GM18517 (cell line): ENCODE data around the gene ZDHHC14.

Source experiments
- ATAC-seq: cut with Tn5 transposase; IDR thresholded peaks from one replicate; pipeline ENCODE4 v1.9.1; 2021; ENCODE audit warnings: mild to moderate bottlenecking, moderate library complexity; ENCODE audit not compliant: unreplicated experiment

Gene ZDHHC14

GRCh38 chr6:157652601-157653363, 271.8 kb downstream of the ZDHHC14 start:
- ATAC-seq, result no peak

DNA sequence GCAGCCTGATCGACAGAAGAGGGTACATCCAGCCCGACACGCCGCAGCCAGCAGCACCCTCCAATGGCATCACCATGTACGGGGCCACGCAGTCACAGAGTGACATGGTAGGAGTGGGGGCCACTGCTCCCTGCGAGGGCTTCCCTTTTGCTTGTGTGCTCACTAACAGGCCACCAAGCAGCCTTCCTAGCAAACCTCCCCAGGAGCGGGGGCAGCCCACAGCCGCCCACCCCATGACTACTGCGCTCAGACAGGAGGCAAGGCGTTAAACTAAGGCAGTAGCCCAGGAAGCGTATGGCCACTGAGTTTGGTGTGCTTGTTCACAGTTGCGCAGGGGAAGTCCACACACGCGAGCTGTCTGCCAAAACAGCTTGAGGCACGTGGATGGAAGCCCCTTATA, 272.5 kb downstream of the ZDHHC14 start:
- no peak for ATAC-seq

DNA sequence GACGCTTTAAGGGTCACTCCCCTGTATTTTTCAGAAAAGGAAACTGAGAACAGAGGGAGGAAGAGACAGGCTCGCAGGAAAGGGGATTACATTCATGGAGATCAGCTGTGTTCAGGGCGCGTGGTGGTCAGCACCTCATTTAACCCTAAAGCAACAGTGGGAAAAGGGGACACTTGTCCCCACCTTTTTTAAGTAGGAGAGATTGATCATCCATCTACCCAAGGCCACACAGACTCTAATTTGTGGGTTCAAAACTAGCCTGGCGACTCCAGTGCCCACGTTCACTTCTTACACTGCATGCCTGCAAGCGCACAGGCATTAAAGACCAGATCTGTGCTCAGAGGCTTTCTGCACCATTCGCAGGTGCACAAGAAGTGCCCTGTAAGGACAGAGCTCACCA, 274.1 kb downstream of the ZDHHC14 start:
- no peak for ATAC-seq

DNA sequence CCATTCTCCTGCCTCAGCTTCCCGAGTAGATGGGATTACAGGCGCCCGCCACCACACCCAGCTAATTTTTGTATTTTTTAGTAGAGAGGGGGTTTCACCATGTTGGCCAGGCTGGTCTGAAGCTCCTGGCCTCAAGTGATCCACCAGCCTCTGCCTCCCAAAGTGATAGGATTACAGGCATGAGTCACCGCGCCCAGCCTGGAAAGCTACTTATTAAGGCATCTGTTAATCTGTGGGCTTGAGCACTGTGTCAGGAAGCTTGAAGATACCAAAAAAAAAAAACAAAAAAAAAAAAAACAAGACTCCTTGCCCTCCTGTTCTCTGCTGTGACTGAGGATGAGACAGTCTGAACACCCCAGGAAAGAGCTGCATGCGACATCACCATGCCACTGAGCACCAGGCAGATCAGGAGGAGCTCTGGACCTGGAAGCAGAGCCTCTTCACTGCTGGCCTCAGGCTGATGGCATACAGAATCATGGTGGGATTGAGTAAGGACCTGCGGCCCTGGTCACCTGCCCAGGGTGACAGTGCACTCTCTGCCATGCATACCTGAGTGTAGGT, 275.5 kb downstream of the ZDHHC14 start:
- ATAC-seq, result no peak

DNA sequence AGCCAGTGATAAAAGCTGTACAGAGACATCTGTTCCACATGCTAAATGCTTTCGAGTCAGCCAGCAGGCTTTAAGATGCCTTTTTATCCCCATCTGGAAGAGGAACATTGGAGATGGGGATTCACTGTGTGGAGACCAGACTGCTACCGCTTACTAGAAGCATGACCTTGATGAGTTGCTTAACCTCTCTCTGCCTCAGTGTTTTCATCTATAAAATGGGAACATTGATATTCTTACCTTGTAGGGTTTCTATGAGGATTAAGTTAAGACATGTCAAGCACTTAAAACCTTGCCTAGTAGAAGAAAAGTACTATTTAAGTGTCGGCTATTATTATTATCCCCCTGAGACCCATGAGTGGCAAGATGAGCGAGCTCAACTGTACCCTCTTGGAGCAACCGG, 276.8 kb downstream of the ZDHHC14 start:
- no peak for ATAC-seq

GRCh38 chr6:157658301-157658700, 277.3 kb downstream of the ZDHHC14 start:
- no peak for ATAC-seq

DNA sequence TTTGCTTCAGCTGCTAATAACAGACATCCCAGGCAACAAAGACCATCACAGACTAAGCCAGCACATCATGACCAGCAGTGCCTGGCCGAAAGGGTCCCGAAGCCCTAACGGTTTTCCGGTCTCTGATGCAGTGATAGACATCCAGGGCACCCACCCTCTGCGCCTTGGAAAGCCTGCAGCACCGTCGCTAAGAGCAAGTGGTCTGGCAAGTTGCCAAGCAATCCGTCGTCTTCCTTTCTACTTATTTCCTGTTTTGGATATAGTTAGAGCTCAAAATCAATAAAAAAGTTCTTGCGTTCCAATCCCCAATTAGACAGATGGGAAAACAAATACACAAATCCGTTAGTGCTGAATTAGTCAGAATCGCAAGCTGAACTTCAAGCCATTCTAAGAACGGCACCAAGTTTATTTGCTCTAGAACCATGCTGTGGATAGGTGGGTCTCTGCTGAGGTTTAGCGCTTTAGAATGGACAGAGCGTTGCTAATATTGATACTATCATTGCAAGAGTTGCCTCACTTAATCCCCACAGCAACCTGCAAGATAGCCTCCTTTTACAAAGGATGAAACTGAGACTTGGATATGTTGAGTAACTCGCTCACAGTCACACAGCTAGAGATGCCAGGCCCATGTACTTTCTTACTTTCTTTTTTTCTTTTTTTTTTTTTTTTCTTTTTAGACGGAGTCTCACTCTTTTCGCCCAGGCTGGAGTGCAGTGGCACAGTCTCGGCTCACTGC, 278.7 kb downstream of the ZDHHC14 start:
- ATAC-seq, result no peak

DNA sequence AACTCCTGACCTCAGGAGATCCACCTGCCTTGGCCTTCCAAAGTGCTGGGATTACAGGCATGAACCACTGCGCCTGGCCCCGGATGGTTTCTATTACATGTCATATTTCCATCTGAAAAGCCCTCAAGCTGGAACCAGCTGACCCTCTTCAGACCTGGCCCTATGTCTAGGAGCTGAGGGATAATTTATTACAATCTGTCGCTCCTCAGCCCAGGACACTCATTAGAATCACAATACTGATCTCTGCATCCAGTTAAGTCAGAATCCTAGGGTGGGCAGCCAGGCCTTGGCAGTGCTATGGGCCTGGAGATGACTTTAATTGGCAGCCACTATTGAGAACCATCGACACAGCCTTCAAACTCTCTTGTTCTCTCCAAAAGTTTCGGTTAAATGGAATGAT, 279.4 kb downstream of the ZDHHC14 start:
- no peak for ATAC-seq

DNA sequence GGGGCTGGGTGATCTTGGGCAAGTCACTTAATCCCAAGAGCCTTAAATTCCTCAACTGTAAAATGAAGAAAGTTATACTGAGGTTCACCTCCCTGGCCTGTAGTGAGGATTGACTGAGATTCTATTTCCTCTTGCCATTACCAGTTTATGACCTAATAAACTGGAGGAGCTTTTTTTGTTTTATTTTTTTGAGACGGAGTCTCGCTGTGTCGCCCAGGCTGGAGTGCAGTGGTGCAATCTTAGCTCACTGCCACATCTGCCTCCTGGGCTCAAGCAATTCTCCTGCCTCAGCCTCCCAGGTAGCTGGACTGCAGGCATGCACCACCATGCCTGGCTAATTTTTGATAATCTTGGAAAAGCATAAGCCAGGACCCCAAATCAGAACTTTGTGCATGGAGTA, 280.7 kb downstream of the ZDHHC14 start:
- no peak for ATAC-seq

DNA sequence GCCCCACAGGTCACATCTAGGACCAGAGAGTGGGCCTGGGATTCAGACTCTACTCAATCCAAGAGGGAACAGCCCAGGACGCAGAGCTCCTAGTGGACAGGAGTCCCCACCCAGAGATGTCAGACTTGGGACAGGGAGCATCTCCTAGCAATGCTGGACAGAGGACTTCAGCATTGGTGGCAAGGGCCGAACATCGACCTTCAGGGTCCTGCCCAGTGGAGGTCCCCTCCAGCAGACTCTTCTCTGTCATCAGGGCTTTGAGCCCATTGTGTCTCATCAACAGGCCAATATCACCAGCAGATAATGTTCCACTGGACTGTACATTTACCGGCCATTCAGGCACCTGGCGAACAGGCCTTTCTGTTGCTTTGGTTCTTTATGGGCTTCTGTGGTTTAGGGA, 282.3 kb downstream of the ZDHHC14 start:
- no peak for ATAC-seq

DNA sequence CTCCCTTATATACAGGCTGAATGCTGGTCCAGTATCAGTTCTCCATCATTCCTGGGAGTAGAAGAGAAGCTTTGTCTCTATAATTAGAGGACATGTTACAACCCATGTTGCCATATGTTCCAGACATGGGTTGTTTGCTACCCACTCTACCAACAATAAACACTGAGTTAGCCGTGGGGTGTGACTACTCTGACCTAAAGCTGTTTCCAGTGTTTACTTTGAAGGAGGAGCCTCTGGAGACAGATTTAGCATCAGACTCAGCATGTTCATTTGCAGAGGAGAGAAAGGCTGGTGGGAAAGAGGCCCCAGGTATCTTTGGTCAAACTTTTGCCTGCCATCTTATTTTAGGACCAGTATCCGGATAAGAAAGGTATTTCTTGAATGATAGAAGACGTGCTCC, 284.2 kb downstream of the ZDHHC14 start:
- no peak for ATAC-seq

GRCh38 chr6:157666729-157667128, 285.7 kb downstream of the ZDHHC14 start:
- no peak for ATAC-seq

DNA sequence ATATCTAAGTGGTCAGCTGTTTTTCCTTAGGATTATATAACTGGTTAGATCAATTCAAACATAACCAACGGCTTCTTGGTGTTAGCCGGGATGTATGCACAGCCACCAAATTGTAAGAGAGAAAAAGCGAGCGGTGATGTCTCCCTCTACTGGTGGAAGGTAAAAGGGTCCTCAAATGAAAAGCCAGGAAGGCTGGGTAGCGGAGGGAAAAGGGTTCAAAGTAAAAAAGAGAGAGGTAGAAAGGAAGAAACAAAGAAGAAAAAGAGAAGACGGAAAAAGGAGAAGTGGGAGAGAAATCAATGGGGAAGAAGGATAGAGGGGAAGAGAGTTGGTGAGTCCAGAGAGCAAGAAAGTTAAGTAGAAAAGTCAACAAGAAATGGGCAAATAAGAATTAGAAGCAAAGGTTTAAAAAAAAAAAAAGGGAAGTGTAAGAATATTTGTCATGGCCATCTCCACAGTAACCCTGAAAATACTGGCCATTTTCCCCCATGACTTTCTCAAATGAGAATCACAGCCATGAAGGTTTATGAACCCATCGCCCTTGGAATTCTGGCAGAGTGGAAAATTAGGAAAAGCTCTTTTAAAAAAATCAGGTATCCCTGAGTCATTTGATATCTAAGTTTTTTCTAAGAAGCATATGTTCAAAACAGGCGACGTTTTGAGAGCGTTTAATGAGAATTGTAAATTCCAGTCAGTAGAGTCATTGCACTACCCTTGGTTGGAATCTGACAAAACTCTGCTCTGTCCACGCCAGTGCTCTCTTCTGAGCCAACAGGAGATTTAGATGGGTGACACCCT, 286.4 kb downstream of the ZDHHC14 start:
- ATAC-seq, result peak; percentile 67

DNA sequence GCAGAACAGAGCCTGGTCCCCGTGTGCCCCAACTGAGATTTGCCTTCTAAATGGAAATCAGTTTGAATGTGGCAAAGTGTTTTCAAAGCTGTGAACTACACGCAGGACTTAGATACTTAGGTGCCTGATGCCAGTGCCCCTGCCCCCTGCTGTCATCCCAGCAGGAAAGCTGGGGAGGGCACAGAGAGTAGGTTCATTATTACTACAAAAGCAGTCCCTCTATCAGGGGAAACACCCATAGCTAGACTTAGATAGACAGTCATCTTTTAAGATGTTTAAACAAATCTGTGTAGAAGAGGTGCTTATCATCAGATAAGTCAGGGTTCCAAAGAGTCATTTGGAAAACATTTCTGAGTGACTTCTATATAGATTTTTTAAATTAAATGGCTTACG, 287.0 kb downstream of the ZDHHC14 start:
- ATAC-seq, result no peak

DNA sequence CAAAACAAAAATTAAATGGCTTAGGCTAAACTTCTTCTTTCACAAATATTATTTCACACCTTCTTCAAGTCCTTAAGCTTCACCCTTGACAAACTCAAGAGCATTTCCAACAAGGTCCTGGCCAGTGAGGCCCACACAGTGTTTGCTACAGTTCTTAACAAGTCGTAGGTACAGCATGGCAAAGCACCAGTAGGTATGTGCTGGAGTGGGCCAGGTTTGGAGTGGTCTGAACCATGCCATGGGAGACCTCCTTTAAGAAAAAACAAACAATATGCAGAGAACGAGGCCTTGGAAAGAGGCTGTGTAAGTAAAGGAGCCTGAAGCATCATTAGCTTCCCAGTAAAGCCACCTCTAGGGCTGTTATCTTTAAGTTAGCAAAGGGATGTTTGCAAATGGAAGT, 287.7 kb downstream of the ZDHHC14 start:
- ATAC-seq, result no peak

GRCh38 chr6:157669323-157669722, 288.3 kb downstream of the ZDHHC14 start:
- ATAC-seq, result no peak

DNA sequence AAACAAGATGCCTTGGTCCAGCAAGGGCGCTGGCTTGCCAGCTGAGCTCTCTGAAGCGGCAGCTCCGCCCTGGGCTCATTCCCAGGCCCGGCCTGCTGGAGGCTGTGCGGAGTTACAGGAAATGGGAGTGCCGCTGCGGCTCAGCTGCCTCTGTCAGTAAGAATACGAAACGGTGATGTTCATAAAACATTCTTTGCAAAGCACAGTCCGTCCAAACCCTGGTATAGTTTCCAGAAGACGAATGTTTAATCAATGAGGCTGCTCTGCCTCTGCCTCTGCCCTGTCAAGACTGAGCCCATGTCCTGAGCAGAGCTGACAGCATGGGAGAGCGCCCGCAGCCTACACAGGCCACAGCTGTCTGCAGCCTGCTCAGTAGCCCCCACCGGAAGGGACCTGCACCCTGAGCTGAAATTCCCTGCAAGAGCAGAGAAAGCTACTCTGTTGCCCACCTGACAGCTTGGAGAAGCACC, 288.8 kb downstream of the ZDHHC14 start:
- no peak for ATAC-seq

GRCh38 chr6:157670466-157671186, 289.6 kb downstream of the ZDHHC14 start:
- ATAC-seq, result no peak

DNA sequence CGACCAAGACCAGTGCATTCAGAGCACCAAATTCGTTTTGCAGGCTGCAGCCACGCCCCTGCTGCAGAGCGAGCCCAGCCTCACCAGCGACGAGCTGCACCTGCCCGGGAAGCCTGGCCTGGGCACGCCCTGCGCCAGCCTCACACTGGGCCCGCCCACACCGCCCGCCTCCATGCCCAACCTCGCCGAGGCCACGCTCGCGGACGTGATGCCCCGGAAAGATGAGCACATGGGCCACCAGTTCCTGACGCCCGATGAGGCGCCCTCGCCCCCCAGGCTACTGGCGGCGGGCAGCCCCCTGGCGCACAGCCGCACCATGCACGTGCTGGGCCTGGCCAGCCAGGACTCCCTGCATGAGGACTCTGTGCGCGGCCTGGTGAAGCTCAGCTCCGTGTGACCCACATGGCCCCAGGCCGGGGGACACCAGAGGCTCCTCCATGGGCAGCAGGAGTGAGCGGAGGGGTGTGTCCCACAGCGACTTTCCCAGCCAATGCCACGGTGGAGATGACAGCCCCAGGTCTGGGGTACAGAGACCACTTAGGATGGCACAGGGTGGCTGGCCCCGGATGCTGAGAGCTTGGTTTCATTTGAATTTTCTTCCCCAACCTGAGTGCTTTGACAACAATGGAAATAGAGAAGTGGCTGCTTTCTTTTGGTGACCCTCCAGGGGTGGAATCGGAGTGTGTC, 291.9 kb downstream of the ZDHHC14 start:
- ATAC-seq, result no peak

DNA sequence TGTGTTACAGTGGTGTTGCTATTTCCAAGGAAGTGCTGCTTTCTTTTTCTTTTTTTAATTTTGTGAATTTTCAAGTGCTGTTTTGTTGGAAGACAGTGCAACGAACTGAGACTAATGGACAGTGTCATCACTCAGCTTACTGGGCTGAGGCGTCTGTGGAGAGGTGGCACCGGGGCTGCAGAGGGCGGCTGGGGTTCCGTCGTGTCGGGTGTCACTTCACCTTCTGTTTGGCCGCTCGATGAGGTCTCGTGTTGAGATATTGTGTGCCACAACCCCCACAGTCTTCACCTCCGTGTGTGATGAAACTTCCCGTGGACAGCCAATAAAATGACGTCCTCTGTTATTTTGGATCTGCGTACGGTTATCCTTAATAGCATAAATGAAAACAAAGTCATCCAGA, 292.6 kb downstream of the ZDHHC14 start:
- ATAC-seq, result no peak
